ENCODE measurements around the gene CELSR3. TPM values are rescaled to one million over a fixed set of nuclear protein-coding genes. Genes with fewer than 3 reads are reported as not detected.
A peak's percentile ranks its signal among the peaks of the same experiment; 100 is the strongest.

The CELSR3 gene
- total RNA-seq, 6 donors from 2014 or later: 0.76 to 10.5 (median 1.5) TPM

DNA sequence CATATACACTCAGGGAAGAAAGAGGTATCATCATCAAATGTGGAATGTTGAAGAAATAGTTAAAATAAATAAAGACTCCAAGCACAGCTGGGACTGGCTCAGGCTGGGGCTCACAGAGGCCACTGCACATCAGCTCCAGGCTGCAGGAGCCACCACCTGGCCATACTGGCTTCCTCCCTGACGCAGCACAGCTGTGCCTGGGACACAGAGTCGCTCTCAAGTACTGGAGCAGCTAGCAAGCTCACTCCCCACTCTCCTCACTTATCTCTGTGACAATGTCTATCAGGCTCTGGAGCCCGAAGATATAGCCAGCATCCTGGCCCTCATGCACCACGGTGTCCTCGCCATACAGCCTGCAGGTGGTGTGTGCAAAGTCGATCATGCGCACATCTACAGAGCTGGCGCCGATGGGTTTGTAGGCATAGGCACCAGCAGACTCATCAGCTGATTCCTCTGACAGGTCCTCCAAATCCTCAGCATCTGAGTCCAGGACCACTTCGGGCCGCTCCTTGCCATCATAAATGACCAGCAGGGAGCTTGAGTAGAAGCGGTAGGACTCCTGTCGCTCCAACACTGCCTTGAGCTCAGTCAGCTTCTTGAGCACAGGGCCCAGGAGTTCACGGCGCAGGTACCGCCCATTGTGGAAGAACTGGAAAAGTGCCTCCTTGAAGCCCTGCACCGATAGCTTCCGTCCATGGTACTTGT, 25.5 kb upstream of the CELSR3 start:
- ATAC-seq (ENCODE audit: low FRiP score in 2 of 2) (no peak), DNase-seq (no peak)
- Histone ChIP-seq H3K36me3 (peaks cover 32 to 61% (median 55%) of the 10 kb centered on the region in 4 donors), H3K9me3 (no peaks in the 10 kb centered on the region), H3K27ac (no peak overlapping the region), H3K4me3 (no peak overlapping the region), H3K27me3 (no peaks in the 10 kb centered on the region), H3K4me1 (peaks cover 20 to 31% (median 26%) of the 10 kb centered on the region in 4 donors)
- 90% methylated on average over 17 to 18 of the region's 18 CpGs for WGBS, 2 donors
- TF ChIP-seq CTCF (IDR thresholded peaks at IDR 0.05) (no peak), POLR2A (IDR thresholded peaks at IDR 0.05) (no peak), EP300 (IDR thresholded peaks at IDR 0.05) (no peak), POLR2AphosphoS5 (IDR thresholded peaks at IDR 0.05) (no peak)

- Histone ChIP-seq H3K27ac (no peak overlapping the region), H3K27me3 (no peaks in the 10 kb centered on the region), H3K4me1 (peaks cover 23 to 31% (median 26%) of the 10 kb centered on the region in 4 donors), H3K4me3 (no peak overlapping the region), H3K9me3 (no peaks in the 10 kb centered on the region), H3K36me3 (peaks cover 28 to 53% (median 48%) of the 10 kb centered on the region in 4 donors)
- 57 to 88% methylated on average over 2 to 3 of the region's 3 CpGs for WGBS, 2 donors
- no peak for ATAC-seq (ENCODE audit: low FRiP score in 2 of 2)
- DNase-seq: no peak
- TF ChIP-seq POLR2AphosphoS5 (IDR thresholded peaks at IDR 0.05): no peak
- no peak for TF ChIP-seq EP300 (IDR thresholded peaks at IDR 0.05)
- TF ChIP-seq POLR2A (IDR thresholded peaks at IDR 0.05): no peak
- TF ChIP-seq CTCF (IDR thresholded peaks at IDR 0.05): no peak
These were observed 24.6 kb upstream of the CELSR3 start for GRCh38 chr3:48687220-48687678.

DNA sequence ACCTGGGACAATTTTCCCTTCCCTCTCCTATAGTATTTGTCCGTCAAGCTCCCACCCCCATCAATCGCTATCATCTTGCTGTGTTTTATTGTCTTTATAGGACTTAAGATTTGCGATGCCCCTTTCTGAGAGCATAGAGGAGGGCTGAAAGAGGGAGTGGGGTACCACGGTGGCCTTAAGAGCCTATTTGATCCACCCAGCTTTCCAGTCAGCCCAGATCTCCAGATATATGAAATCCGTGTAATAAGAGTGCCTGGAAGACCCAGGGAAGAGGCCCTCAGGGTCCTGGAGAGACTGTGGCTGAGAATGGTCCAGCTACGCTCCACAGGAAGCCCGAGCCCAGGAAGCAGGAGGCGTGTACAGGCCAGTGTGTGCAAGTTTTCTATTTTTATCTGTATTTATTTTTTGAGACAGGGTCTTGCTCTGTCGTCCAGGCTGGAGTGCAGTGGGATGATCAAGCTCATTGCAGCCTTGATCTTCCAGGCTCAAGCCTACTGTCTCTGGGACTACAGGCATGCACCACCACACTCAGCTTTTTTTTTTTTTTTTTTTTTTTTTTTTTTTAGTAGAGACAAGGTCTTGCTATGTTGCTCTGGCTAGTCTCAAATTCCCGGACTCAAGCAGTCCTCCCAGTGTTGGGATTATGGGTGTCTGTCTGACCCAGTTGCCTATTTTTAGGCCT, 24.0 kb upstream of the CELSR3 start:
- no peaks in the 10 kb centered on the region for H3K9me3 ChIP-seq
- ATAC-seq (ENCODE audit: low FRiP score in 2 of 2) (no peak), DNase-seq (no peak)
- TF ChIP-seq EP300 (IDR thresholded peaks at IDR 0.05) (no peak), POLR2AphosphoS5 (IDR thresholded peaks at IDR 0.05) (no peak), CTCF (IDR thresholded peaks at IDR 0.05) (no peak), POLR2A (IDR thresholded peaks at IDR 0.05) (no peak)
- peaks cover 23 to 31% (median 26%) of the 10 kb centered on the region in 4 donors for H3K4me1 ChIP-seq
- peak overlapping the region in 3 of 4 donors; percentile 71 to 96 (median 91) for H3K4me3 ChIP-seq
- no peaks in the 10 kb centered on the region for H3K27me3 ChIP-seq
- H3K36me3 ChIP-seq: peaks cover 26 to 53% (median 48%) of the 10 kb centered on the region in 4 donors
- peak overlapping the region in 3 of 4 donors; percentile 88 to 92 (median 88) for H3K27ac ChIP-seq
- 52 to 61% methylated on average over 10 of the region's 10 CpGs for WGBS, 2 donors

GRCh38 chr3:48685603-48686511, 23.2 kb upstream of the CELSR3 start, which contains the start of gene NCKIPSD:
Gene NCKIPSD, minus strand, starts transcription at chr3:48685915. Its CDS starts 108 bp downstream, at chr3:48685807.
- ATAC-seq (ENCODE audit: low FRiP score in 2 of 2) (peak; percentile 95 to 98), DNase-seq (peak; percentile 94 to 100)
- Histone ChIP-seq H3K4me3 (peak within 1 kb of the TSS; percentile 71 to 96 (median 86)), H3K27me3 (no peaks in the 10 kb centered on the region), H3K4me1 (peaks cover 23 to 31% (median 26%) of the 10 kb centered on the region in 4 donors), H3K36me3 (peaks cover 34 to 53% (median 48%) of the 10 kb centered on the region in 4 donors), H3K27ac (peak within 1 kb of the TSS; percentile 83 to 92 (median 88)), H3K9me3 (no peaks in the 10 kb centered on the region)
- TF ChIP-seq POLR2AphosphoS5 (IDR thresholded peaks at IDR 0.05) (peak; percentile 84 to 87), CTCF (IDR thresholded peaks at IDR 0.05) (peak; percentile 82 to 98 (median 94)), POLR2A (IDR thresholded peaks at IDR 0.05) (peak in 3 of 4 donors; percentile 49 to 95 (median 85)), EP300 (IDR thresholded peaks at IDR 0.05) (no peak)
- 3 to 6% methylated on average over 5 to 28 of the region's 97 CpGs for WGBS, 2 donors
